Measurements from ENCODE around the gene SBF1.

DNA sequence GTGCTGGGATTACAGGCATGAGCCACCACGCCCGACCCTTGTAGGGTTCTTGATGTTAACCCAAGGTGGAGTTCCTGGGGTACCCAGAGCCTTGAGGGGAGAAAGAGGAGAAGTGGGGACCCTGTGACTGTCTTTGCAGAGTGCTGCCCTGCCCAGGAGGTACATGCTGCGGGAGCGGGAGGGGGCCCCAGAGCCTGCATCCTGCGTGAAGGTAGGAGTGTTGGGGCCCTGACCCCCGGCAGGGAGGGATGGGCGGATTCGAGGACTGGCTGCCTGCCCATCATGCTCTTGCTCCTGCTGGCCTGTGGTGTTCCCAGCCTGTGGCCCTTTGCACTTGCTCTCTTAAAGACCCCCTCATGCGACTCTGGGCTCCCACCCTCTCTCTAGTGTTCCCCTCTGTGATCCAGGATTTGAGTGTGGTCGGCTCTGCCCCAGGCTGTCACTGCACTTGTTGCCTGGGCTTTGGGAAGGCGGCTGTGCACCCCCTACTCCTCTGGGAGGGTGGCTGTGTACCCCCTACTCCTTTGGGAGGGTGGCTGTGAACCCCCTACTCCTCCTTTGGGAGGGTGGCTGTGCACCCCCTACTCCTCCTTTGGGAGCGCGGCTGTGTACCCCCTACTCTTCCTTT is 46.1 kb upstream of the SBF1 start:
- TF ChIP-seq, protein P1, sequence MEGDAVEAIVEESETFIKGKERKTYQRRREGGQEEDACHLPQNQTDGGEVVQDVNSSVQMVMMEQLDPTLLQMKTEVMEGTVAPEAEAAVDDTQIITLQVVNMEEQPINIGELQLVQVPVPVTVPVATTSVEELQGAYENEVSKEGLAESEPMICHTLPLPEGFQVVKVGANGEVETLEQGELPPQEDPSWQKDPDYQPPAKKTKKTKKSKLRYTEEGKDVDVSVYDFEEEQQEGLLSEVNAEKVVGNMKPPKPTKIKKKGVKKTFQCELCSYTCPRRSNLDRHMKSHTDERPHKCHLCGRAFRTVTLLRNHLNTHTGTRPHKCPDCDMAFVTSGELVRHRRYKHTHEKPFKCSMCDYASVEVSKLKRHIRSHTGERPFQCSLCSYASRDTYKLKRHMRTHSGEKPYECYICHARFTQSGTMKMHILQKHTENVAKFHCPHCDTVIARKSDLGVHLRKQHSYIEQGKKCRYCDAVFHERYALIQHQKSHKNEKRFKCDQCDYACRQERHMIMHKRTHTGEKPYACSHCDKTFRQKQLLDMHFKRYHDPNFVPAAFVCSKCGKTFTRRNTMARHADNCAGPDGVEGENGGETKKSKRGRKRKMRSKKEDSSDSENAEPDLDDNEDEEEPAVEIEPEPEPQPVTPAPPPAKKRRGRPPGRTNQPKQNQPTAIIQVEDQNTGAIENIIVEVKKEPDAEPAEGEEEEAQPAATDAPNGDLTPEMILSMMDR (IDR thresholded peaks at IDR 0.05) = no peak
- TF ChIP-seq ZFX (IDR thresholded peaks at IDR 0.05; ENCODE audit: borderline replicate concordance) = no peak

All from 22Rv1 (cell line).